ENCODE data around the gene FOXP2. TPM values are rescaled to one million over a fixed set of nuclear protein-coding genes. Genes with fewer than 3 reads are reported as not detected.

Gene FOXP2
- total RNA-seq, 1 experiment from 2014 or later, result not detected

GRCh38 chr7:114671563-114672123 is 257.0 kb downstream of the FOXP2 start:
- H3K4me1 ChIP-seq (ENCODE audit: low read length), result no peaks in the 10 kb centered on the region
- no peaks in the 10 kb centered on the region for H3K36me3 ChIP-seq (ENCODE audit: insufficient read depth, low read length)
- no peaks in the 10 kb centered on the region; the same call in 1 of the 2 replicates for H3K9me2 ChIP-seq (replicated peaks; ENCODE audit: insufficient read depth, low read length)
- H3K27ac ChIP-seq (ENCODE audit: low read length), result no peak overlapping the region
- peaks cover 20% of the 10 kb centered on the region; the same call in 1 of the 2 replicates for H3K9me3 ChIP-seq (ENCODE audit: low read length)
- H4K20me1 ChIP-seq (ENCODE audit: insufficient read depth, low read depth, low read length), result no peaks in the 10 kb centered on the region
- H3K79me2 ChIP-seq (ENCODE audit: low read length), result no peaks in the 10 kb centered on the region
- H3K9ac ChIP-seq (ENCODE audit: low read length), result no peak overlapping the region
- H3K4me3 ChIP-seq (ENCODE audit: low read length), result no peak overlapping the region
- H3K27me3 ChIP-seq (ENCODE audit: low read length), result no peaks in the 10 kb centered on the region
- no peak overlapping the region for H2AFZ ChIP-seq (ENCODE audit: low read length)
- H3K4me2 ChIP-seq (ENCODE audit: low read depth, low read length, poor library complexity, severe bottlenecking), result no peak overlapping the region
- no peak for DNase-seq

DNA sequence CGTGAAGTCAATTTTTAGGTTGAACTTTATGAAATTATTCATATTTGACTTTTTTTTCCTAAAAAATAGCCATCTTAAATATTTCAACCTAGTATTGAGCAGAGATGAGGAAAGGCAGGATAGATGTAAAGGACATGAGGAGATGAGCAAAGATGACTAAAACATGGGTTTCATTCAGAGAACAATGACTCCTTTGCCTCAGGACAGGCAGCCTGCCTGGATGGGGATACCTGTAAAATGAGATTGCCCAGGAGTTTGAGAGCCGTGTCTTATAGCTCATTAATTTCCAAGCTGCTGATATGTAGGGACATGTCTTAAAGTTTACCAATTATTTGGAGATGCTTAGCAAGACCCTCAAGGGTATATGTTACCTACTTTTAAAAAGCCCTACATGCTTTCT is 263.5 kb downstream of the FOXP2 start:
- no peaks in the 10 kb centered on the region for H4K20me1 ChIP-seq (ENCODE audit: insufficient read depth, low read depth, low read length)
- no peak overlapping the region for H3K27ac ChIP-seq (ENCODE audit: low read length)
- H3K79me2 ChIP-seq (ENCODE audit: low read length), result no peaks in the 10 kb centered on the region
- H3K4me1 ChIP-seq (ENCODE audit: low read length), result no peaks in the 10 kb centered on the region
- peaks cover 23% of the 10 kb centered on the region for H3K9me3 ChIP-seq (ENCODE audit: low read length)
- H3K4me3 ChIP-seq (ENCODE audit: low read length), result no peak overlapping the region
- no peak for DNase-seq
- H3K9ac ChIP-seq (ENCODE audit: low read length), result no peak overlapping the region
- H3K36me3 ChIP-seq (ENCODE audit: insufficient read depth, low read length), result no peaks in the 10 kb centered on the region
- no peaks in the 10 kb centered on the region for H3K27me3 ChIP-seq (ENCODE audit: low read length)
- H2AFZ ChIP-seq (ENCODE audit: low read length), result no peak overlapping the region
- H3K9me2 ChIP-seq (replicated peaks; ENCODE audit: insufficient read depth, low read length), result no peaks in the 10 kb centered on the region
- H3K4me2 ChIP-seq (ENCODE audit: low read depth, low read length, poor library complexity, severe bottlenecking), result no peak overlapping the region

GRCh38 chr7:114687238-114687637 is 272.6 kb downstream of the FOXP2 start:
- Histone ChIP-seq H3K27ac (ENCODE audit: low read length) (no peak overlapping the region), H2AFZ (ENCODE audit: low read length) (no peak overlapping the region), H4K20me1 (ENCODE audit: insufficient read depth, low read depth, low read length) (no peaks in the 10 kb centered on the region), H3K27me3 (ENCODE audit: low read length) (no peaks in the 10 kb centered on the region), H3K4me3 (ENCODE audit: low read length) (no peak overlapping the region), H3K4me1 (ENCODE audit: low read length) (no peaks in the 10 kb centered on the region), H3K9ac (ENCODE audit: low read length) (no peak overlapping the region), H3K9me2 (replicated peaks; ENCODE audit: insufficient read depth, low read length) (no peaks in the 10 kb centered on the region), H3K36me3 (ENCODE audit: insufficient read depth, low read length) (no peaks in the 10 kb centered on the region), H3K4me2 (ENCODE audit: low read depth, low read length, poor library complexity, severe bottlenecking) (no peak overlapping the region), H3K79me2 (ENCODE audit: low read length) (no peaks in the 10 kb centered on the region), H3K9me3 (ENCODE audit: low read length) (peaks cover 33% of the 10 kb centered on the region)
- no peak for DNase-seq

- peaks cover 42% of the 10 kb centered on the region for H3K9me3 ChIP-seq (ENCODE audit: low read length)
- H3K9me2 ChIP-seq (replicated peaks; ENCODE audit: insufficient read depth, low read length), result no peaks in the 10 kb centered on the region
These were observed 273.9 kb downstream of the FOXP2 start for GRCh38 chr7:114688443-114689055.

DNA sequence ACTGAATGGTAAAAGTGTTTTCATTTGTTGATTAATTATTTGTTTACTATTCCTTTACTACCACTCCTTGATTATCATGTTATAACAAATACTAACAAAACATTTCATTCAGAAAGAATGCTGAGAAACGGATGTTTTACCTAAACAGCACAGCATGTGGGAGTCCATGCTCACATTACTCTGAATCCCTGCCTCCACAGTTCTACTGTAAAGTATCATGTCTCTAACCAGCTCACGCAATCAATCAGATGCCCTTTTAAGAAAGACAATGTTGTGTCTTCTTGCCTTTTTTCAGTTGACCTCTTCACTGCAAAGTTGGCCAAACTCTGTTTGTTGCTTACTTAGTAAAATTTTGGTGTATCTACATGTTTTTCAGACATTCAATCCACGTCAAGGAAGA is 274.8 kb downstream of the FOXP2 start:
- H3K27me3 ChIP-seq (ENCODE audit: low read length), result no peaks in the 10 kb centered on the region
- H3K9me2 ChIP-seq (replicated peaks; ENCODE audit: insufficient read depth, low read length), result no peaks in the 10 kb centered on the region
- H3K27ac ChIP-seq (ENCODE audit: low read length), result no peak overlapping the region
- no peak overlapping the region for H3K4me3 ChIP-seq (ENCODE audit: low read length)
- no peak overlapping the region for H3K4me2 ChIP-seq (ENCODE audit: low read depth, low read length, poor library complexity, severe bottlenecking)
- H4K20me1 ChIP-seq (ENCODE audit: insufficient read depth, low read depth, low read length), result no peaks in the 10 kb centered on the region
- no peaks in the 10 kb centered on the region for H3K36me3 ChIP-seq (ENCODE audit: insufficient read depth, low read length)
- H2AFZ ChIP-seq (ENCODE audit: low read length), result no peak overlapping the region
- DNase-seq, result no peak
- no peaks in the 10 kb centered on the region for H3K79me2 ChIP-seq (ENCODE audit: low read length)
- H3K9me3 ChIP-seq (ENCODE audit: low read length), result peaks cover 38% of the 10 kb centered on the region
- H3K9ac ChIP-seq (ENCODE audit: low read length), result no peak overlapping the region
- no peaks in the 10 kb centered on the region for H3K4me1 ChIP-seq (ENCODE audit: low read length)

More at GRCh38 chr7:114688443-114689055, 273.9 kb downstream of the FOXP2 start:
- Histone ChIP-seq H3K9ac (ENCODE audit: low read length) (no peak overlapping the region), H3K4me1 (ENCODE audit: low read length) (no peaks in the 10 kb centered on the region), H2AFZ (ENCODE audit: low read length) (no peak overlapping the region), H3K4me3 (ENCODE audit: low read length) (no peak overlapping the region), H3K36me3 (ENCODE audit: insufficient read depth, low read length) (no peaks in the 10 kb centered on the region), H3K4me2 (ENCODE audit: low read depth, low read length, poor library complexity, severe bottlenecking) (no peak overlapping the region), H3K27me3 (ENCODE audit: low read length) (no peaks in the 10 kb centered on the region), H3K79me2 (ENCODE audit: low read length) (no peaks in the 10 kb centered on the region), H3K27ac (ENCODE audit: low read length) (no peak overlapping the region), H4K20me1 (ENCODE audit: insufficient read depth, low read depth, low read length) (no peaks in the 10 kb centered on the region)
- DNase-seq, result no peak

DNA sequence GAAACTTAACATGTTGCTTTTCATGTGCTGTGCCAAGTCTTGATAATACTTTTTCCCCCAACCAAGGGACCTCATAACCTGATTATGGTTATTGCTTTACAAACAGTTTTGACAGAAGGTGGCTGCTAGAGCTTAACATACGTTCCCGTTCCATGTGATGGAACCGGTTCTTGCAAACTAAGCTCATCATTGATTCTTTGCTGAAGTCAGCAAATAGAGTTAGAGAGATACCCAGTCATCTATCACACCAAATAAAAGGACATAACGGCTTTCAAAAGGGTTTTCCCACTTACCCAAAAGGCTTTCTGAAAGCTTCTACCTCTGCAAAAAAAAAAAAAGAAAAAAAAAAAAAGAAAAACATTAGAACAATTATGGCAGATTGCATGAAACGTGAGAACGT is 277.0 kb downstream of the FOXP2 start:
- peaks cover 36% of the 10 kb centered on the region for H3K9me3 ChIP-seq (ENCODE audit: low read length)
- no peaks in the 10 kb centered on the region for H3K9me2 ChIP-seq (replicated peaks; ENCODE audit: insufficient read depth, low read length)
- no peaks in the 10 kb centered on the region for H4K20me1 ChIP-seq (ENCODE audit: insufficient read depth, low read depth, low read length)
- no peak overlapping the region for H3K4me3 ChIP-seq (ENCODE audit: low read length)
- no peak overlapping the region for H3K4me2 ChIP-seq (ENCODE audit: low read depth, low read length, poor library complexity, severe bottlenecking)
- no peaks in the 10 kb centered on the region for H3K4me1 ChIP-seq (ENCODE audit: low read length)
- H3K9ac ChIP-seq (ENCODE audit: low read length), result no peak overlapping the region
- DNase-seq, result no peak
- no peaks in the 10 kb centered on the region for H3K36me3 ChIP-seq (ENCODE audit: insufficient read depth, low read length)
- no peaks in the 10 kb centered on the region for H3K27me3 ChIP-seq (ENCODE audit: low read length)
- H3K79me2 ChIP-seq (ENCODE audit: low read length), result no peaks in the 10 kb centered on the region
- no peak overlapping the region for H3K27ac ChIP-seq (ENCODE audit: low read length)
- no peak overlapping the region for H2AFZ ChIP-seq (ENCODE audit: low read length)

- Histone ChIP-seq H3K27me3 (ENCODE audit: low read length) (no peaks in the 10 kb centered on the region), H3K4me2 (ENCODE audit: low read depth, low read length, poor library complexity, severe bottlenecking) (no peak overlapping the region), H4K20me1 (ENCODE audit: insufficient read depth, low read depth, low read length) (no peaks in the 10 kb centered on the region), H3K9me3 (ENCODE audit: low read length) (peaks cover 31% of the 10 kb centered on the region), H3K9ac (ENCODE audit: low read length) (no peak overlapping the region), H3K9me2 (replicated peaks; ENCODE audit: insufficient read depth, low read length) (no peaks in the 10 kb centered on the region), H3K36me3 (ENCODE audit: insufficient read depth, low read length) (no peaks in the 10 kb centered on the region), H3K79me2 (ENCODE audit: low read length) (no peaks in the 10 kb centered on the region), H3K4me1 (ENCODE audit: low read length) (no peaks in the 10 kb centered on the region), H3K4me3 (ENCODE audit: low read length) (no peak overlapping the region), H2AFZ (ENCODE audit: low read length) (no peak overlapping the region), H3K27ac (ENCODE audit: low read length) (no peak overlapping the region)
- DNase-seq, result no peak
These were observed 280.6 kb downstream of the FOXP2 start for GRCh38 chr7:114695182-114695581.

- H3K9me3 ChIP-seq (ENCODE audit: low read length), result peaks cover 10% of the 10 kb centered on the region
- no peaks in the 10 kb centered on the region for H3K4me1 ChIP-seq (ENCODE audit: low read length)
- no peaks in the 10 kb centered on the region for H4K20me1 ChIP-seq (ENCODE audit: insufficient read depth, low read depth, low read length)
- H3K4me2 ChIP-seq (ENCODE audit: low read depth, low read length, poor library complexity, severe bottlenecking), result no peak overlapping the region
- H2AFZ ChIP-seq (ENCODE audit: low read length), result no peak overlapping the region
- no peaks in the 10 kb centered on the region for H3K36me3 ChIP-seq (ENCODE audit: insufficient read depth, low read length)
- no peak overlapping the region for H3K4me3 ChIP-seq (ENCODE audit: low read length)
- H3K27ac ChIP-seq (ENCODE audit: low read length), result no peak overlapping the region
- no peak overlapping the region for H3K9ac ChIP-seq (ENCODE audit: low read length)
- no peaks in the 10 kb centered on the region for H3K79me2 ChIP-seq (ENCODE audit: low read length)
- no peaks in the 10 kb centered on the region for H3K9me2 ChIP-seq (replicated peaks; ENCODE audit: insufficient read depth, low read length)
- no peaks in the 10 kb centered on the region for H3K27me3 ChIP-seq (ENCODE audit: low read length)
- DNase-seq, result no peak
These were observed 285.8 kb downstream of the FOXP2 start for GRCh38 chr7:114700247-114700928.

Measured in Karpas-422 (cell line).